CD4-positive, alpha-beta T cell treated with Interleukin-15 for 4 hours (primary cell): ENCODE measurements around the gene PISD.
"Not testable (repeated sequence)": the region's sequence is repeated elsewhere in the genome, so short reads cannot be mapped to it uniquely, and the experiment has no call there.

ENCODE experiments used
- DNase-seq: peaks from one replicate; pipeline ENCODE4 v3.0.0-alpha.2; 2020; ENCODE audit warnings: low spot score

PISD gene

GRCh38 chr22:31607696-31608095 lies 54.3 kb downstream of the PISD start:
- no peak for DNase-seq

- DNase-seq = no peak
Observed at GRCh38 chr22:31605851-31606585, 56.0 kb downstream of the PISD start.

GRCh38 chr22:31604746-31605705 lies 57.0 kb downstream of the PISD start:
- no peak for DNase-seq

DNA sequence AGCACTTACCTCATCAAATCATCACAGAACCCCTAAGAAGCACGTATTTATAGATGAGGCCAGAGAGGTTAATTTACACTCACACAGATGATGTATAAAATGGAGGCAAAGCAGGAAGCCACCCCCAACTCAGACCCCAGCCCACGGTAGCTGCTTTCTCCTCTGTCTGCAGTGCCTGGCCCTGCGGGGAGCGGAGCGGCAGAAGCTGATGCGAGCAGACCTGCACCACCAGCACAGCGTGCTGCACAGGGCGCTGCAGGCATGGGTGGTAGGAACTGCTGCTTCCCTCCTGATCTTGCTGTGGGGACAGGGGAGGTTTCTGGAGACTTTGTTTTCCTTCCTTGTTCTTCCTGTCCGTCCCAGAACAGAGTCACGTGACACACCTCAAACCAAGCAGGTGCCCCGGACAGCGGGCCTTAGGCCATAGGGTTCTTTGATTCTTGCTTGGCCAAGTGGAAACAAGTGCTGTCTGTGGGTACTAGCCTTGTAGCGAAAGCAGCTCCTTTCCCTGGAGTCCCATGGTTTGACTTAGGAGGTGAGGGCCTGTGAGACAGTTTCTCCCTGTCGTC lies 57.8 kb downstream of the PISD start:
- DNase-seq = no peak

DNA sequence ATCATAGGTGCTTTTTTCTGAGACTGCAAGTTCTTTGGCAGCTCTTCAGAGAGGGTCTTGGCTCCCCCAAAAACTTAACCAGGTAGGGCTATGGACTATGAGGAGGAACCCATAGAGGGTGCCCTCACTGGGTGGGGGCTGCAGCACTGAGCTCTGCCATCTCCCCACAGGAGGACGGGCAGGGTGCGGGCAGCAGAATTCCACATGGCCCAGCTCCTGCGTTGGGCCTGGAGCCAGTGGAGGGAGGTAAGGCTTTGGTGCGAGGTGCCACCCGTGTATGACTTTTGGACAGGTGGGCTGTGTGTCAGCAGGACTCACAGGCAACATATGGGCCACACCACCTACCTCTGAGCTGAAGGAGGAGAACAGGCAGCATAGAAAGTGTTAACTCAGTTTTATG lies 58.4 kb downstream of the PISD start:
- DNase-seq = no peak

DNA sequence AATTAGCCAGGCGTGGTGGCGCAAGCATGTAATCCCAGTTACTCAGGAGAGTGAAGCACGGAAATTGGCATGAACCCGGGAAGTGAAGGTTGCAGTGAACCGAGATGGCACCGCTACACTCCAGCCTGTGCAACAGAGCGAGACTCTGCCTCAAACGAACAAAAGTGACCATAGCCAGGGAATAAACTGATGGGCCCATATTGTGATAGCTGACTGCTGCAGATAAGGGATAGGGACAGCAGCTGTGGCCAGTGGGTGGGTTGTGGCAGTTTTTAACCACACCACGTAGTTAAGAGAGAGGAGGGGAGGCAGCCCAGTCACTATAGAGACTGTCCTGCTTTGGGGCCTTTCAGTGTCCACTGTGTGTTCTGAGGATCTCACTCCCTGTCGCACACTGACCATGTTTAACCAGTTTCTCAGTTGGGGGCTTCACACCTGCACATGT lies 58.9 kb downstream of the PISD start:
- no peak for DNase-seq

DNA sequence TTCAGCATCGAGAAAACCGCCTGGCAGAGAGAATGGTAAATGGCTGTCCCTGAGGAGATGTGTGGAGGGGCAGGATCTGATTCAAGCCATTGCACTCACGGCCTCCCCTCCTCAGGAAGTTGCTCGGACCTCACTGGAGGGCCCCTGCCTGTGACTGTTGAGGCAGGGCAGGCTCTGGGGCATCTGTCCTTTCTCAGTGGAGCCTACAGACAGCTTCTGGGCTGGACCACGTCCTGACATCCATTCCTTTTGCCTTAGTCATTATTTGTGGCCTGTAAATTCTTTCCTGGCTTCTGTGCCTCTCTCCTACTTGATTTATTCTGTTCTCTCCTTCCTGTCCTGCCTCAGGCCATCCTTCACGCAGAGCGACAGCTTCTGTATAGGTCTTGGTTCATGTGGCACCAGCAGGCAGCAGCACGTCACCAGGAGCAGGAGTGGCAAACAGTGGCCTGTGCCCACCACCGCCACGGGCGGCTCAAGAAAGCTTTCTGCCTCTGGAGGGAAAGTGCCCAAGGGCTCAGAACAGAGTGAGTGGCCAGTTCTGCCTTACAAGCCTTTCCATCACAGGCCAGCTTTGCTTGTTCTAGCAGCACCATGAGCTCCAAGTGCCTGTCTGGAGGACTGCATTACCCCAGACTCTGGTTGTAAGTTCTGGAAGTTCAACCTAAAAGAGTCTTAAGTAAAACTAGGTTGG lies 59.6 kb downstream of the PISD start:
- DNase-seq = no peak

GRCh38 chr22:31595271-31595670 lies 66.7 kb downstream of the PISD start:
- no peak for DNase-seq

DNA sequence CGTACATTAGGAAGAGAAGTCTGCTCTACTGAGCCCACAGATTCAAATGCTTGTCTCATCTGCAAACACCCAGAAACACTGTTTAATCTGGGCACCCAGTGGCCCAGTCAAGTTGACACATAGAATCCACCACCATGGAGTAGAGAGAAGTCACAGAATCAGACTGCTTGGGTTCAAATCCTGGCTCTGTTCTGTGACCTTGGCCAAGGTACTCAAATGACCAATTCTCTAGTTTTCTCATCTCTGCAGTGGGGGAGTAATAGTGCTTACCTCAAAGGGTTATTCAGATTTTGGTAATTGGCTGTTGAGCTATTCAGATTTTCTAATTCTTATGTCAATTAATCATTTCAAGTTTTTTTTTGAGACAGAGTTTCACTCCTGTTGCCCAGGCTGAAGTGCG lies 71.9 kb downstream of the PISD start:
- DNase-seq = not testable (repeated sequence)

DNA sequence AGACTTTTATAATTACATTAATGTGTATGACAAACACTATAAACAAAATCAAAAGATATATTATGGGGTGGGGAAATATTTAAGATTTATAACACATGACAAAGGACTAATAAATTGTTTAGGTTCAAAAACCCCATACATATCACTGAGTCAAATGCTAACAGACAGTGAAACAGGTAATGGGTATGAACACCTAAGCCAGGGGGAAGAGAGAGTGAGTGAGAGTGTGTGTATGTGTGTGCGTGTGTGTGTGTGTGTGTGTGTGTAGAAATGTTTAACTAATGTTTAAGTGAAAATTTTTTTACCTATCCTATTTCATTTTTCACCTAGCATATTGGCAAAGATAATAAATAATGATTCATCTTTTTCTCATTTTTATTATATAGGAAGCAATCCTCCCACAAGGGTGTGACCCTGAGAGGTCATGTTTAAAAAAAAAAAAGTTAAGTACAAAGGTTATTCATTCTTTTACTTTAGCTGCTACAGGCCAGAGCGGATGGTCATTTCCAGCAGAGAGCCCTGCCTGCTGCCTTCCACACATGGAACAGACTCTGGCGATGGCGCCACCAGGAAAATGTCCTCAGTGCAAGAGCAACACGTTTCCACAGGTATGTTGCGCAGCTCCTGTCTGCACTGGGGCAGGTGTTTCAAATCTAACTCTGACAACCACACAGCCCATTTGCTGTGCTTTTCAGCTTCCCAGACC lies 72.9 kb downstream of the PISD start:
- DNase-seq = no peak

DNA sequence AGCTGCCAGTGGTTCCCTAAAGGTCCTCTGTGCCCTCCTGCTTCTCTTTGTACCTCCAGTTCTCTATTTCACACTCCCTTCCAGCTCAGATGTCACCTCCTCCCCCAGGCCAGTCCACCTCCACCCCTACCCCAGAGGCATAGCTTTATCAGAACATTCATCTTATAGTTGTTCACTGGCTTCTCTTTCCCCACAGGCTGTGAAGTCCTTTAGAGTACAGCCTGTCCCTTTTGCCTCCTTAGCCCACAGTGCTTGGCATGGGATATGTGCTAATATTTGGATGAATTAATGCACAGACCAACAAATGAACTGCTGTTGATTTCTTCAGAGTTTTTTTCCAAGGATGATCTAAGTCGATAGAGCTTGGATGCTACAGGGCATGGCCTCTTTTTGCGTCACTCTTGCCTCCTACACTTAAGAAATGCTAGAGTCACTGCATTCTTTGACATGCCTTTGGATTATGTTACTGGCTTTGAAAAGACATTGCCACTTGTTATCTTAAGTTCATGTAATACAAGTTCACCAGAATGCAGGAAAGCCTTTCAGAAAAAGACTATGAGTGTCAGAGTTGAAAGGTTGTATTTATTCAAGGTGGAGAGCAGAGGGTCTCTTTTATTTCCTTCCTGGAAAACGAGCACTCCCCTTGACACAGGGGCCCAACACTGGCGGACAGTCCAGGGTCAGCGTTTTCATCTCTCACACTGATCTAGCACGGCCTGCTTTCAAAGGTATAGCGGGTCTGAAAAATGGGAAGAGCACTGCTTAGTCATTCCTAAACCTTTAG lies 75.7 kb downstream of the PISD start:
- DNase-seq = no peak

- DNase-seq = no peak
Observed at GRCh38 chr22:31585161-31585859, 76.7 kb downstream of the PISD start.

GRCh38 chr22:31584804-31585160 lies 77.2 kb downstream of the PISD start:
- DNase-seq = peak; percentile 15

GRCh38 chr22:31583861-31584485 lies 78.0 kb downstream of the PISD start:
- DNase-seq = no peak

DNA sequence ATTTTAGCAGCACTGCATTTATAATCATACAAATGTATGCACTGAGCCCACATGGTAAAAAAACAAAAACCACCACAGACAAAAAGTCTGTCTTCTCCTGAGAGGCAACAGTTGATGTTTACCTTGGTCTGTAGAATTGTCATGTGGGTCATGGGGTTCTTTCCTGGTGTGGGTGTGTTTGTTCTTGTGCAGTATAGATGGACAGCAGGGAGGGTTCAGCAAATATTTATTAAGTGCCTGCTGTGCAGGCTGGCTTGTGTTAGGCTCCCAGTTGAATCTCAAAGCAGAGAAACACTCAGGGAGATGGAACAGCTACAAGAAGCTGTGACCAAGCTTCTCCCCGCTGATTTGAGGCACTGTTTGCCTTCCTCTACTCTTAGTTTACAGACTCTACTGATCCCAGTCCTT lies 82.2 kb downstream of the PISD start:
- no peak for DNase-seq

DNA sequence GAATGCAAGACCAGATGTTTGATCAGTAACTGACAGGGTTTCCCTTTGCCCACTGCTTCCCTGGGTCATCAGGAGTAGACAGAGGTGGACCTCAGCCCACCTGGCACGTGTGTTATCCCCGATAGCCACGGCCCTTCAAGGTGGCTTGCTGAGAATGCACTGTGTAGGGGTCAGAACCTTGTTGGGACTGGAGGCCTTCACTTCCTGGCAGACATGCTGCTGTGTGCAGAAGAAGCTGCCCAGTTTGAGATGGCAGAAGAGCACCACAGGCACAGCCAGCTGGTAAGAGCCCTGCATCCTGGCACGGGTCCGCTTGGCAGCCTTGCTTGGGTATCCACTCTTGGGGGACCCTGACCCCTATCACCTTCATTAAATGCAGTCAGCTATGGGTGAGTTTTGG lies 83.8 kb downstream of the PISD start:
- DNase-seq = no peak

DNA sequence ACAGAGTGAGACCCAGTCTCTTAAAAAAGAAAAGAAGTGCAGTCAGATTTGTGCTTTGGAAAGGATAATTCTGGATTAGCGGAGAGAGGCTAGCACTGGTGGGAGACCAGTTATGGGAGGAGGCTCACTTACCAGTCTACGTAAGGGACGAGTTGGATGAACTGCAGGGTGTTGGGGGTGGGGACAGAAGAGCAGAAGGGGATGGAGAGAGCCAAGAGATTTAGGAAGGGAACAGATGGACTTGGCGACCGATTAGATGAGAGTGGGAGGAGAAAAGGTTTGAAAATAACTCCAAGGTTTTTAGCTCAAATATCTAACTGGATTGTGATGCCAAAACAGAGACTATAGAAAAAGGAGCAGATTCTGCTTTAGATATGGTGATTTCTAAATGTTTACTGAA lies 84.3 kb downstream of the PISD start:
- no peak for DNase-seq

DNA sequence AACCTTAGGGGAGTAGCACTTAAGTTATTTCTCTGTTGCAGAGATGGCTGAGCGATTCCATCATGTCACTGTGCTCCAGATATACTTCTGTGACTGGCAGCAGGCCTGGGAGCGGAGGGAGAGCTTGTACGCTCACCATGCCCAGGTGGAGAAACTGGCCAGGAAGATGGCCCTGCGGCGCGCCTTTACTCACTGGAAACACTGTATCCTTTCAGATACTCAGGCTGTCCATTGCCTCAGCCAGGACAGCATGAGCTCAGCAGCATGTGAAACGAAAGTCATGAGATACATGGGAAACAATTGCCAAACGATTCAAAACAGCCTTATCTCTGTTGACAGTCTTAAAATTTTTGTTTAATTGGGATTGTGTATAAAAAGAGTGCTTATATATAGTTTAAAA lies 86.8 kb downstream of the PISD start:
- DNase-seq = no peak

DNA sequence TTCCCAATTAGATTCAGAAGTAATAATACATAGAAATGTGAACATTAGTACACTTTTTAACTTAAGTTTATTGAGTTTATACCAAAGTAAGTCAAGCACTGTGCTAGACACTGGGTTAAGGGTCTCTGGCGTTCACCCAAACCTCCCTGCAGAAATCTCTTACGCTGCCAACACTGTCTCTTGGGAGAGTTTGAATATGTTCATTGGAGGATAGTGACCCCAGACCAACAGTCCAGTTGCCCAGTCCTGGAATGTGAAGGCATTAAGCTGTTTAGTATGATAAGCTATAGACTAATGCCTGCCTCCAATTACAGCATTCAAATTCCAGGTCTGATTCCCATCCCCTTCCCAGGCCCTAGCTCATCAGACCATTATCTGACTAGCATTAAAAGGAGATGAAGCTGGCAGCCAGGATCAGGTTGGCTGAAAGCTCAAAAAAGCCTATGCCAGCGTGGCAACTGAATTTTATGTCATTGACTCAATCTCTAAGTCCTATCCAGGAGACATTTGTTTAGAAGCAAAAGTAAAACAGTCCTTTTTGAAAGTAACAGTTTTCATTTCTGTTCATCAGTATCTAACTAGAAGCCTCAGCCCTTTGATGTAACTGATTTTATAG lies 87.9 kb downstream of the PISD start:
- no peak for DNase-seq
